SJCRH30 (cell line): ENCODE data around the gene MAP4. TPM values are rescaled to one million over a fixed set of nuclear protein-coding genes. Genes with fewer than 3 reads are reported as not detected.

Experiments used
- DNase-seq, 2 experiments: peaks; one replicate each; pipeline ENCODE4 v3.0.0-alpha.2; 2015 to 2020
- H3K27ac ChIP-seq: fragments of 250-450 bp; sonication (Bioruptor Pico); 2 replicates; pipeline ENCODE4 v1.5.1; 2020; ENCODE audit warnings: mild to moderate bottlenecking, moderate library complexity
- H3K27me3 ChIP-seq: fragments of 250-450 bp; sonication (Bioruptor Pico); 2 replicates; pipeline ENCODE4 v1.5.1; 2020; ENCODE audit warnings: mild to moderate bottlenecking, moderate library complexity
- H3K36me3 ChIP-seq: fragments of 250-450 bp; sonication (Bioruptor Pico); 2 replicates; pipeline ENCODE4 v1.5.1; 2020; ENCODE audit warnings: mild to moderate bottlenecking, moderate library complexity
- H3K4me1 ChIP-seq: fragments of 250-450 bp; sonication (Bioruptor Pico); 2 replicates; pipeline ENCODE4 v1.5.1; 2020; ENCODE audit warnings: mild to moderate bottlenecking, moderate library complexity
- H3K4me3 ChIP-seq: fragments of 250-450 bp; sonication (Bioruptor Pico); 2 replicates; pipeline ENCODE4 v1.5.1; 2020; ENCODE audit warnings: mild to moderate bottlenecking, moderate library complexity
- H3K9me3 ChIP-seq: fragments of 250-450 bp; sonication (Bioruptor Pico); replicated peaks from 2 replicates; pipeline ENCODE4 v1.5.1; 2020; ENCODE audit warnings: mild to moderate bottlenecking, moderate library complexity
- total RNA-seq: library from RNA; depleted of rRNA; stranded (reverse); fragments of >200 nt; shearing (Covaris generic); gene quantifications from 2 replicates; pipeline ENCODE4 v1.2.3, GENCODE V29; 2014

Gene MAP4
- total RNA-seq, 1 experiment from 2014 or later = 65.4 TPM

GRCh38 chr3:48002787-48003186 lies 13.4 kb downstream of the MAP4 start:
- DNase-seq = no peak
- Histone ChIP-seq H3K27ac (no peak overlapping the region), H3K9me3 (no peaks in the 10 kb centered on the region), H3K36me3 (no peaks in the 10 kb centered on the region), H3K4me3 (no peak overlapping the region), H3K27me3 (no peaks in the 10 kb centered on the region), H3K4me1 (no peaks in the 10 kb centered on the region)

GRCh38 chr3:48001991-48002390 lies 14.2 kb downstream of the MAP4 start:
- Histone ChIP-seq H3K36me3 (no peaks in the 10 kb centered on the region), H3K4me3 (no peak overlapping the region), H3K27me3 (no peaks in the 10 kb centered on the region), H3K27ac (no peak overlapping the region), H3K4me1 (no peaks in the 10 kb centered on the region), H3K9me3 (no peaks in the 10 kb centered on the region)
- no peak for DNase-seq

- H3K36me3 ChIP-seq = no peaks in the 10 kb centered on the region
- no peak overlapping the region for H3K27ac ChIP-seq
- no peak for DNase-seq
- no peaks in the 10 kb centered on the region for H3K9me3 ChIP-seq
- no peaks in the 10 kb centered on the region for H3K27me3 ChIP-seq
- H3K4me1 ChIP-seq = no peaks in the 10 kb centered on the region
- H3K4me3 ChIP-seq = no peak overlapping the region
These were observed 16.0 kb downstream of the MAP4 start for GRCh38 chr3:48000212-48000611.

DNA sequence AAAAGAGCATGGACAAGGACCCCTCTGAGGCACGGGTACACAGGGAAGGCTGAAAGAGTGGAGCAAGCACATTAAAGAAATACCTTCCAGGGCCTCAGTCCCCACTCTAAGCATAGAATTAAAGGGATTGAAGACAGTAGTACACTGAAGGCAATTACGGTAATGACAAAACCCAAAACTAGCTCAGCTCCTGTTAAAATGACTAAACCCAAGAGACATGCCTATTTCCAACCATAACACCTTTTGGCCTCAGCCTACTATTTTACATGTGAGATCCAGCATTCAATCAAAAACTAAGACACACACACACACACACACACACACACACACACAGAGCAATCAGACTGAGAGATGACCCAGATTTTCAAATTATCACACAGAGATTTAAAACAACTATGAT lies 19.8 kb downstream of the MAP4 start:
- Histone ChIP-seq H3K27me3 (no peaks in the 10 kb centered on the region), H3K4me3 (no peak overlapping the region), H3K9me3 (no peaks in the 10 kb centered on the region), H3K4me1 (no peaks in the 10 kb centered on the region), H3K36me3 (peaks cover 13% of the 10 kb centered on the region), H3K27ac (no peak overlapping the region)
- no peak for DNase-seq

GRCh38 chr3:47994180-47994579 lies 22.0 kb downstream of the MAP4 start:
- no peak for DNase-seq
- H3K9me3 ChIP-seq = no peaks in the 10 kb centered on the region
- H3K36me3 ChIP-seq = peaks cover 16% of the 10 kb centered on the region
- no peaks in the 10 kb centered on the region for H3K4me1 ChIP-seq
- H3K27me3 ChIP-seq = no peaks in the 10 kb centered on the region
- no peak overlapping the region for H3K4me3 ChIP-seq
- H3K27ac ChIP-seq = no peak overlapping the region

DNA sequence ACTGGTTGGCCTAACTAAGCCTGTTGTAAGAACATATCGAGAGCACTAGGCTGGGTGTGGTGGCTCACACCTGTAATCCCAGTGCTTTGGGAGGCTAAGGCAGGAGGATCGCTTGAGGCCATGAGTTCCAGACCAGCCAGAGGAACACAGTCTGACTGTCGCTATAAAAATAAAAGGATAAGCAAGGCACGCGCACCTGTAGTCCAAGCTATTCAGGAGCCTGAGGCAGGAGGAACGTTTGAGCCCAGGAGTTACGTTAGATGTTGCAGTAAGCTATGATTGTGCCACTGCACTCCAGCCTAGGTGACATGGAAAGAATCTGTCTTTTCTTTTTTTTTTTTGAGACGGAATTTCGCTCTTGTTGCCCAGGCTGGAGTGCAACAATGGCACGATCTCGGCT lies 24.9 kb downstream of the MAP4 start:
- DNase-seq = no peak
- Histone ChIP-seq H3K36me3 (peaks cover 24% of the 10 kb centered on the region), H3K9me3 (no peaks in the 10 kb centered on the region), H3K4me1 (no peaks in the 10 kb centered on the region), H3K27me3 (no peaks in the 10 kb centered on the region), H3K27ac (no peak overlapping the region), H3K4me3 (no peak overlapping the region)

DNA sequence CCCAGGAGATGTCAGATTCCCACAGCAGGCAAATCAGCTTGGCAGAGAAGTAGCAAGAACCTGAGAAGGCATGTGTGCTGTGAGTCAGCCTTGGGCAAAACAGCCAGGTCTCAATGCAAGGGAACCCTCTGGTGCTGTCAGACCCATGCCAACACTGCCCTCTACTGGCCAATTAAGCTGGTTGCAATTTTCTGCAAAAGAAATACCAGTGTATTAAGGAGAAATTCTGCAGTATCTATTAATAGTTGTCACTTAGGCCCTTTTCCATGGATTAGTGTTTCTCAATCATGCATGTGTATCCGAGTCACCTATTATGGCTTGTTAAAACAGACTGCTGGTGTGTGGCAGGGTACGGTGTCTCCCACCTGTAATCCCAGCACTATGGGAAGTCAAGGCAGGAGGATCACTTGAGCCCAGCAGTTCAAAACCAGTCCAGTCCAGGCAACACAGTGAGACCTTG lies 26.2 kb downstream of the MAP4 start:
- Histone ChIP-seq H3K27me3 (no peaks in the 10 kb centered on the region), H3K36me3 (peaks cover 24% of the 10 kb centered on the region), H3K9me3 (no peaks in the 10 kb centered on the region), H3K4me1 (no peaks in the 10 kb centered on the region), H3K27ac (no peak overlapping the region), H3K4me3 (no peak overlapping the region)
- DNase-seq = peak; percentile 76 to 90

- H3K27ac ChIP-seq = no peak overlapping the region
These were observed 30.8 kb downstream of the MAP4 start for GRCh38 chr3:47985381-47985780.

DNA sequence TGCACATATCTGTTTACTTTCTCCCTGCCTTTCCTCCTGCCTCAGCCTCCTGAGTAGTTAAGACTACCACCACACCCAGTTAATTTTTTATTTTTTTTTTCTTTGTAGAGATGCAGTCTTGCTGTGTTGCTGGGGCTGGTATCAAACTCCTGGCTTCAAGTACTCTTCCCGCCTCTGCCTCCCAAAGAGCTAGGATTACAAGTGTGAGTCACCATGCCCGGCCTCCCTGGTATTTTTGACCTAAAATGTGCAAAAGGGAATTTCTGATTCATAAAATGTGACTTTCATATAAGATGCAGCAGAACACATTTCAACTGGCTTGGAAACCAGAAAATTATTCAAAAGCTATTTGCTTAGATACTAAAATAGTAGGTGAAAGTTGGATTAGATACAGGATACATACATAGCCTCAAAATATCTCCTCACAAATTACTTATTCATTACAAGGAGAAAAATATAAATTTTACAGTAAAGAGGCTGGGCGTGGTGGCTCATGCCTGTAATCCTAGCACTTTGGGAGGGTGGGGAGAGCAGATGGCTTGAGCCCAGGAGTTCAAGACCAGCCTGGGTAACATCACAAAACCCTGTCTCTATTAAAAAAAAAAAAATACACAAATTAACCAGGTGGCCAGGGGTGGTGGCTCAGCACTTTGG lies 32.0 kb downstream of the MAP4 start:
- peaks cover 10% of the 10 kb centered on the region; the same call in 1 of the 2 replicates for H3K36me3 ChIP-seq
- no peak overlapping the region for H3K27ac ChIP-seq
- H3K27me3 ChIP-seq = no peaks in the 10 kb centered on the region
- no peaks in the 10 kb centered on the region for H3K4me1 ChIP-seq
- no peak overlapping the region for H3K4me3 ChIP-seq
- no peaks in the 10 kb centered on the region for H3K9me3 ChIP-seq
- peak; percentile 16 to 17 for DNase-seq

More at GRCh38 chr3:47985381-47985780, 30.8 kb downstream of the MAP4 start:
- Histone ChIP-seq H3K4me3 (no peak overlapping the region), H3K27me3 (no peaks in the 10 kb centered on the region), H3K9me3 (no peaks in the 10 kb centered on the region), H3K36me3 (peaks cover 13% of the 10 kb centered on the region; the same call in 1 of the 2 replicates), H3K4me1 (no peaks in the 10 kb centered on the region)
- no peak for DNase-seq

GRCh38 chr3:47980795-47981194 lies 35.4 kb downstream of the MAP4 start:
- no peaks in the 10 kb centered on the region for H3K4me1 ChIP-seq
- DNase-seq = no peak
- H3K27ac ChIP-seq = no peak overlapping the region
- H3K36me3 ChIP-seq = peaks cover 2% of the 10 kb centered on the region; the same call in 1 of the 2 replicates
- no peaks in the 10 kb centered on the region for H3K9me3 ChIP-seq
- no peaks in the 10 kb centered on the region for H3K27me3 ChIP-seq
- H3K4me3 ChIP-seq = no peak overlapping the region

DNA sequence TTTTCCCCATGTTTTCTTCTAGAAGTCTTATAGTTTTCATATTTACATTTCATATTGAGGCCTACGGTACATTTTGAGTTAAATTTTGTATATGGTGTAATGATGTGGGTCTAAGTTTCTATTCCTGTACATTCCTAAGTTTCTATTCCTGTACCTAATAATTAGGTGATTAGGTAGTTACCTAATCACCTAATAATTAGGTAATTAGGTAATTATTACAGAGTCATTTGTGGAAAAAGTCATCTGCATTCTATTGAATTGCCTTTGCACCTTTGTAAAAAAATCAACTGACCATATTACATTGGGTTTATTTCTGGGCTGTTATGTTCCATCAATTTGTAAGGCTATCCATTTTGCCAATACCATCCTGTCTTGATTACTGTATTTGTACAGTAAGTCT lies 37.1 kb downstream of the MAP4 start:
- Histone ChIP-seq H3K4me3 (no peak overlapping the region), H3K36me3 (peaks cover 2% of the 10 kb centered on the region), H3K9me3 (no peaks in the 10 kb centered on the region), H3K4me1 (no peaks in the 10 kb centered on the region), H3K27ac (no peak overlapping the region), H3K27me3 (no peaks in the 10 kb centered on the region)
- no peak for DNase-seq

GRCh38 chr3:47978386-47978785 lies 37.8 kb downstream of the MAP4 start:
- no peaks in the 10 kb centered on the region for H3K9me3 ChIP-seq
- H3K36me3 ChIP-seq = no peaks in the 10 kb centered on the region; the same call in none of the 2 replicates
- no peaks in the 10 kb centered on the region for H3K27me3 ChIP-seq
- H3K27ac ChIP-seq = no peak overlapping the region
- no peak overlapping the region for H3K4me3 ChIP-seq
- DNase-seq = no peak
- no peaks in the 10 kb centered on the region for H3K4me1 ChIP-seq

DNA sequence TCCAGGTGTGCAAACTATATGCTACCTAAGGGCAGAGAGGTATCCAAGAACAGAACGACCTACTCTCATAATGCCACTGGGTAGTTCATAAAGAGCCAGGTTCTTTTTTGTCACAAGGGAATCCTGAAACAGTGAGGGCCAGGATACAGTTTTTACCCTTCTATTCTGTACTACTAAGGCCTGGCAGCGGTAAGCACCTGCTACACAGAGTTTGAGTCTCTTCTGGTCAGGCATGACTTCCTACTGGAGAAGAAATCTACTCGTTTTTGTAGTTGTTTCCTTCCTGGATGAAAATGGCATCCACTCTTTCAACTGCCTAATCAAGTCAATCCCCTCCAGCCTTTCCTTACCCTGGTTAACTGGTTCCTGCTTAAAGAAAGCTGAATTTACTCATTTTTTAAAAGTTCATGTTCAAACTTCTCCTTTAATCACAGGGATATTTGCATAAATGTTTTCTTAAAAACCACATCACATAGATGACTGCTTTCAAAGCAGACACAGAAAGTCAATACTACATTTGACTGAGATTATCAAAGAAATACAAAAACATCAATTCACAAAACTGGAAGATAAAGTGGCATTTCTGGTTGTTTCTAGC lies 40.0 kb downstream of the MAP4 start:
- no peaks in the 10 kb centered on the region; the same call in none of the 2 replicates for H3K36me3 ChIP-seq
- H3K9me3 ChIP-seq = no peaks in the 10 kb centered on the region

DNA sequence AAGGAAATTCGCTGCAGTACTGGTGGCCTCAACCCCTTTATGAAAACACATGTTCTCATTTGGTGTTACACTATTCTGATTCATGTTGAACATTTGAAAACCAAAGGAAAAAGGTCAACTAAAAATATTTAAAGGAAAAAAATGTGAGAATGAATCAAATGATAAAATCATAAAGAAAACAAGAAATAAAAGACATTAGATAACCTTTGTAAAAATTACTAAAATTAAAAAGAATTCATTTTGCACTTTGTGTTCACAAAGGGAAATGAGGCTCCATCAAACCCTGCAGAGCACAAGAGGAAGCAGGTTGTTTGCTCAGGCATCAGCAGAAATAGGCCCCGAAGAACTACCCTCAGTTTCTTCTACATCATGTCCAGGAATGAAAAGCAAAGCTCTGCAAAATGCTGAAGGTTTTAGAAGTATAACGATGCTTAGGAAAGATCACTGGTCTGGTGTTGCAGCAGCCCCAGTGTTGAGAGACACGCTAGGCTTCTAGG lies 41.2 kb downstream of the MAP4 start:
- no peak overlapping the region for H3K4me3 ChIP-seq
- no peak for DNase-seq
- no peaks in the 10 kb centered on the region for H3K4me1 ChIP-seq
- H3K9me3 ChIP-seq = no peaks in the 10 kb centered on the region
- no peaks in the 10 kb centered on the region for H3K27me3 ChIP-seq
- H3K27ac ChIP-seq = no peak overlapping the region
- no peaks in the 10 kb centered on the region; the same call in none of the 2 replicates for H3K36me3 ChIP-seq

More for the DNA sequence above, 40.0 kb downstream of the MAP4 start:
- no peak for DNase-seq
- Histone ChIP-seq H3K27ac (no peak overlapping the region), H3K27me3 (no peaks in the 10 kb centered on the region), H3K4me3 (no peak overlapping the region), H3K4me1 (no peaks in the 10 kb centered on the region)

GRCh38 chr3:47971081-47971480 lies 45.1 kb downstream of the MAP4 start:
- H3K9me3 ChIP-seq = no peaks in the 10 kb centered on the region
- DNase-seq = no peak
- H3K27me3 ChIP-seq = no peaks in the 10 kb centered on the region
- no peaks in the 10 kb centered on the region for H3K4me1 ChIP-seq
- no peaks in the 10 kb centered on the region; the same call in 1 of the 2 replicates for H3K36me3 ChIP-seq
- H3K4me3 ChIP-seq = no peak overlapping the region
- H3K27ac ChIP-seq = no peak overlapping the region
